GM23338 (cell line): ENCODE measurements around the gene A4GNT. TPM values are rescaled to one million over a fixed set of nuclear protein-coding genes. Genes with fewer than 3 reads are reported as not detected.
"Not testable (repeated sequence)": the region's sequence is repeated elsewhere in the genome, so short reads cannot be mapped to it uniquely, and the experiment has no call there.

ENCODE experiments used
- ATAC-seq: fragments of 200-7000 bp; cut with Tn5 transposase; 3 replicates; pipeline ENCODE4 v1.9.1; 2020
- DNase-seq: peaks from one replicate; pipeline ENCODE4 v3.0.0-alpha.2; 2015; ENCODE audit warnings: low spot score
- H2AFZ ChIP-seq: fragments of 200-600 bp; sonication (generic); 2 replicates; pipeline ENCODE4 v1.8.0; 2016; ENCODE audit warnings: antibody characterized with exemption, mild to moderate bottlenecking, moderate library complexity
- H3F3A ChIP-seq: fragments of 200-600 bp; sonication (generic); replicated peaks from 2 replicates; pipeline ENCODE4 v1.8.0; 2017; ENCODE audit warnings: antibody characterized with exemption, mixed run types, low read depth
- H3K27ac ChIP-seq: fragments of 200-600 bp; sonication (generic); 2 replicates; pipeline ENCODE4 v1.6.1; 2016; ENCODE audit warnings: low read depth
- H3K27me3 ChIP-seq: fragments of 200-600 bp; sonication (generic); 2 replicates; pipeline ENCODE4 v1.8.0; 2016; ENCODE audit warnings: mild to moderate bottlenecking, mixed run types, moderate library complexity; ENCODE audit not compliant: insufficient read depth
- H3K36me3 ChIP-seq: fragments of 200-600 bp; sonication (generic); 2 replicates; pipeline ENCODE4 v1.8.0; 2016; ENCODE audit warnings: mild to moderate bottlenecking; ENCODE audit not compliant: insufficient read depth
- H3K4me1 ChIP-seq: fragments of 200-600 bp; sonication (generic); 2 replicates; pipeline ENCODE4 v1.8.0; 2016; ENCODE audit warnings: mild to moderate bottlenecking, moderate library complexity; ENCODE audit not compliant: insufficient read depth
- H3K4me2 ChIP-seq: fragments of 200-600 bp; sonication (generic); 2 replicates; pipeline ENCODE4 v1.7.1; 2017; ENCODE audit warnings: mixed run types
- H3K4me3 ChIP-seq: fragments of 200-600 bp; sonication (generic); 2 replicates; pipeline ENCODE4 v1.6.1; 2016; ENCODE audit warnings: mixed run types
- H3K79me2 ChIP-seq: fragments of 200-600 bp; sonication (generic); replicated peaks from 2 replicates; pipeline ENCODE4 v1.8.0; 2017; ENCODE audit warnings: mild to moderate bottlenecking; ENCODE audit not compliant: insufficient read depth
- H3K9me2 ChIP-seq: fragments of 200-600 bp; sonication (generic); 2 replicates; pipeline ENCODE4 v1.8.0; 2017; ENCODE audit not compliant: insufficient read depth
- H4K20me1 ChIP-seq: fragments of 200-600 bp; sonication (generic); replicated peaks from 2 replicates; pipeline ENCODE4 v1.8.0; 2017; ENCODE audit warnings: mild to moderate bottlenecking; ENCODE audit not compliant: insufficient read depth
- H3K27ac Mint-ChIP-seq: 2 replicates; pipeline ENCODE4 v1.8.0; 2020; ENCODE audit warnings: inconsistent platforms, mild to moderate bottlenecking, moderate library complexity, mixed read lengths
- H3K27me3 Mint-ChIP-seq: 3 replicates; pipeline ENCODE4 v1.8.0; 2022; ENCODE audit warnings: low read depth, mild to moderate bottlenecking, moderate library complexity, mixed read lengths, inconsistent platforms; ENCODE audit not compliant: insufficient read depth, poor library complexity
- H3K36me3 Mint-ChIP-seq: 3 replicates; pipeline ENCODE4 v1.8.0; 2021; ENCODE audit warnings: low read depth, mild to moderate bottlenecking, inconsistent platforms, moderate library complexity, mixed read lengths
- H3K4me1 Mint-ChIP-seq: 3 replicates; pipeline ENCODE4 v1.8.0; 2020; ENCODE audit warnings: mild to moderate bottlenecking, inconsistent platforms, mixed read lengths
- H3K4me3 Mint-ChIP-seq: 3 replicates; pipeline ENCODE4 v1.8.0; 2021; ENCODE audit warnings: moderate library complexity, mild to moderate bottlenecking, inconsistent platforms, mixed read lengths
- H3K9me3 Mint-ChIP-seq: 3 replicates; pipeline ENCODE4 v1.8.0; 2020; ENCODE audit warnings: moderate library complexity, mild to moderate bottlenecking, inconsistent platforms, mixed read lengths
- CTCF ChIP-seq, 2 experiments: fragments of 200-600 bp in 1 of 2; sonication (generic) in 1 of 2; conservative IDR thresholded peaks; 2 replicates each; pipeline versions ENCODE4 v1.5.1 to v1.6.1; 2016 to 2017; ENCODE audit warnings: antibody characterized with exemption in 2 of 2, low read depth in 2 of 2, mild to moderate bottlenecking in 2 of 2, moderate library complexity in 1 of 2
- EZH2 ChIP-seq: fragments of 200-600 bp; sonication (generic); IDR thresholded peaks from one replicate; pipeline ENCODE4 v1.8.0; 2017; ENCODE audit warnings: antibody characterized with exemption, mild to moderate bottlenecking, low read depth; ENCODE audit not compliant: unreplicated experiment
- EZH2phosphoT487 ChIP-seq: fragments of 200-600 bp; sonication (generic); IDR thresholded peaks from one replicate; pipeline ENCODE4 v1.8.1; 2018; ENCODE audit warnings: antibody characterized with exemption; ENCODE audit not compliant: unreplicated experiment
- JUNB ChIP-seq: IDR thresholded peaks from one replicate; pipeline ENCODE4 v1.6.1; 2016; ENCODE audit warnings: antibody characterized with exemption; ENCODE audit not compliant: unreplicated experiment
- POLR2AphosphoS5 ChIP-seq: IDR thresholded peaks from 2 replicates; pipeline ENCODE4 v1.6.1; 2016; ENCODE audit warnings: antibody characterized with exemption, low read depth
- ZNF114 ChIP-seq: fragments of 250-450 bp; sonication (Bioruptor Pico); IDR thresholded peaks from 2 replicates; pipeline ENCODE4 v1.5.0; 2020; ENCODE audit warnings: mild to moderate bottlenecking, moderate library complexity
- ZNF331 ChIP-seq: fragments of 250-450 bp; sonication (Bioruptor Pico); IDR thresholded peaks from 2 replicates; pipeline ENCODE4 v1.5.0; 2020; ENCODE audit warnings: low read depth, mild to moderate bottlenecking, moderate library complexity
- polyA plus RNA-seq: library from polyadenylated mRNA; unstranded; fragments of >200 nt; fragmentation: Nextera tagmentation; extraction: Ambion mirVana; gene quantifications from 2 replicates; pipeline ENCODE4 v1.2.1, GENCODE V29; 2016
- total RNA-seq: library from RNA; depleted of rRNA; stranded (reverse); fragments of >200 nt; shearing (Covaris generic); gene quantifications from 2 replicates; pipeline ENCODE4 v1.2.3, GENCODE V29; 2014

Gene A4GNT
- total and polyA plus RNA-seq, 2 experiments from 2014 or later, result not detected

- no peaks in the 10 kb centered on the region for H4K20me1 ChIP-seq
- no peak for ATAC-seq
- Mint-ChIP-seq H3K36me3 (no peaks in the 10 kb centered on the region), H3K4me1 (no peaks in the 10 kb centered on the region), H3K9me3 (peaks cover 1% of the 10 kb centered on the region; the same call in 2 of the 3 replicates), H3K4me3 (no peak overlapping the region), H3K27me3 (no peaks in the 10 kb centered on the region), H3K27ac (no peak overlapping the region)
- TF ChIP-seq ZNF114 (CRISPR knock-in tag) (no peak), CTCF (conservative IDR thresholded peaks at IDR 0.05; ENCODE audit: low read depth in 2 of 2) (peak in 1 of 2 experiments; percentile 27; a peak in 1 of 4 replicates)
- no peaks in the 10 kb centered on the region for H3K27me3 ChIP-seq
- H3K79me2 ChIP-seq, result no peaks in the 10 kb centered on the region
- no peaks in the 10 kb centered on the region for H3K4me1 ChIP-seq
- H3K4me3 ChIP-seq, result no peak overlapping the region
- no peaks in the 10 kb centered on the region for H3K36me3 ChIP-seq
- H3F3A ChIP-seq, result no peaks in the 10 kb centered on the region
- H2AFZ ChIP-seq, result no peak overlapping the region
- H3K27ac ChIP-seq, result no peak overlapping the region
- no peak overlapping the region for H3K4me2 ChIP-seq
- no peaks in the 10 kb centered on the region for H3K9me2 ChIP-seq
- DNase-seq, result no peak
Measured at GRCh38 chr3:138148503-138148902, 16.3 kb upstream of the A4GNT start.

GRCh38 chr3:138142181-138142580 lies 10.0 kb upstream of the A4GNT start:
- not testable (repeated sequence) for H3K79me2 ChIP-seq, H3K36me3 ChIP-seq, DNase-seq, H3K4me3 Mint-ChIP-seq, H3K9me3 Mint-ChIP-seq, H3K4me1 Mint-ChIP-seq, H3K4me3 ChIP-seq, H3F3A ChIP-seq, H3K27ac ChIP-seq, H3K4me2 ChIP-seq, H3K36me3 Mint-ChIP-seq, H3K27ac Mint-ChIP-seq, H4K20me1 ChIP-seq, ATAC-seq, H3K27me3 Mint-ChIP-seq, H3K4me1 ChIP-seq, H3K27me3 ChIP-seq
- peak overlapping the region; percentile 6; the same call in 1 of the 2 replicates for H2AFZ ChIP-seq
- H3K9me2 ChIP-seq, result peaks cover 16% of the 10 kb centered on the region; the same call in 1 of the 2 replicates

- no peaks in the 10 kb centered on the region for H3K36me3 Mint-ChIP-seq
- Histone ChIP-seq H3K9me2 (peaks cover 25% of the 10 kb centered on the region), H3K36me3 (no peaks in the 10 kb centered on the region), H3K79me2 (no peaks in the 10 kb centered on the region), H3K27me3 (no peaks in the 10 kb centered on the region), H3K27ac (no peak overlapping the region), H3K4me1 (no peaks in the 10 kb centered on the region), H3F3A (no peaks in the 10 kb centered on the region), H4K20me1 (no peaks in the 10 kb centered on the region), H2AFZ (peak overlapping the region; percentile 6; the same call in 1 of the 2 replicates), H3K4me3 (no peak overlapping the region), H3K4me2 (no peak overlapping the region)
- H3K27me3 Mint-ChIP-seq, result no peaks in the 10 kb centered on the region
- DNase-seq, result no peak
- no peak for ATAC-seq
- H3K9me3 Mint-ChIP-seq, result no peaks in the 10 kb centered on the region; the same call in 2 of the 3 replicates
- no peak overlapping the region for H3K4me3 Mint-ChIP-seq
- peaks cover 4% of the 10 kb centered on the region; the same call in 2 of the 3 replicates for H3K4me1 Mint-ChIP-seq
- TF ChIP-seq EZH2phosphoT487, result no peak
- TF ChIP-seq POLR2AphosphoS5, result no peak
- no peak for TF ChIP-seq ZNF114 (CRISPR knock-in tag)
- TF ChIP-seq EZH2, result no peak
- TF ChIP-seq JUNB, result no peak
- no peak for TF ChIP-seq ZNF331 (CRISPR knock-in tag)
- H3K27ac Mint-ChIP-seq, result no peak overlapping the region
Measured at GRCh38 chr3:138140940-138141339, 8.8 kb upstream of the A4GNT start.
